Activated CD8-positive, alpha-beta memory T cell treated with anti-CD3 and anti-CD28 coated beads, Interleukin-2, amount 10 ng/mL, durations not matched to agents 7 days and 5 days (primary cell): ENCODE measurements around the gene ZNF512B. TPM values are rescaled to one million over a fixed set of nuclear protein-coding genes. Genes with fewer than 3 reads are reported as not detected.

Source experiments
- ATAC-seq: fragments of 150-1000 bp; cut with Tn5 transposase; one replicate; pipeline ENCODE4 v1.10.0; 2021; ENCODE audit warnings: moderate library complexity
- CTCF ChIA-PET: fragments of 350-600 bp; sonication (Branson Sonifier 250); formaldehyde crosslinking; loops from one replicate; lab custom pipeline; 2021; ENCODE audit warnings: antibody characterized with exemption; lab: Charles Lee
- DNase-seq: peaks from one replicate; pipeline ENCODE4 v3.0.0-alpha.2; 2020
- H3K27ac Mint-ChIP-seq: one replicate; pipeline ENCODE4 v1.8.0; 2021; ENCODE audit warnings: mild to moderate bottlenecking, mixed read lengths
- H3K27me3 Mint-ChIP-seq: one replicate; pipeline ENCODE4 v1.8.0; 2021; ENCODE audit warnings: mixed read lengths
- H3K36me3 Mint-ChIP-seq: one replicate; pipeline ENCODE4 v1.8.0; 2021; ENCODE audit warnings: mild to moderate bottlenecking, mixed read lengths
- H3K4me1 Mint-ChIP-seq: one replicate; pipeline ENCODE4 v1.8.0; 2021; ENCODE audit warnings: mixed read lengths
- H3K4me3 Mint-ChIP-seq: one replicate; pipeline ENCODE4 v1.8.0; 2021; ENCODE audit warnings: mild to moderate bottlenecking, moderate library complexity, mixed read lengths
- H3K9me3 Mint-ChIP-seq: one replicate; pipeline ENCODE4 v1.8.0; 2022; ENCODE audit warnings: low read depth, mixed read lengths
- total RNA-seq, 2 experiments: library from RNA; stranded (reverse); gene quantifications; one replicate each; pipeline ENCODE4 v1.2.3, GENCODE V29; 2021

ZNF512B gene
- total RNA-seq, 2 experiments from 2014 or later: 13.5 to 18.2 TPM

- Mint-ChIP-seq H3K9me3 (no peaks in the 10 kb centered on the region), H3K27me3 (no peaks in the 10 kb centered on the region), H3K36me3 (peaks cover 3% of the 10 kb centered on the region), H3K4me3 (peak overlapping the region; percentile 32), H3K27ac (peak overlapping the region; percentile 64), H3K4me1 (peaks cover 30% of the 10 kb centered on the region)
- ATAC-seq (peak; percentile 31), DNase-seq (no peak)
- CTCF ChIA-PET: no interaction called here
Observed at GRCh38 chr20:63947638-63948456, 21.9 kb downstream of the ZNF512B start.

- H3K9me3 Mint-ChIP-seq: no peaks in the 10 kb centered on the region
- H3K4me3 Mint-ChIP-seq: no peak overlapping the region
- CTCF ChIA-PET: no interaction called here
- H3K4me1 Mint-ChIP-seq: peaks cover 33% of the 10 kb centered on the region
- peaks cover 4% of the 10 kb centered on the region for H3K36me3 Mint-ChIP-seq
- H3K27ac Mint-ChIP-seq: peak overlapping the region; percentile 49
- no peak for ATAC-seq
- no peak for DNase-seq
- H3K27me3 Mint-ChIP-seq: no peaks in the 10 kb centered on the region
Observed at GRCh38 chr20:63946986-63947637, 22.6 kb downstream of the ZNF512B start.

GRCh38 chr20:63945921-63946920 is 23.5 kb downstream of the ZNF512B start:
- Mint-ChIP-seq H3K4me1 (peaks cover 38% of the 10 kb centered on the region), H3K9me3 (no peaks in the 10 kb centered on the region), H3K36me3 (peaks cover 4% of the 10 kb centered on the region), H3K27ac (no peak overlapping the region), H3K27me3 (no peaks in the 10 kb centered on the region), H3K4me3 (no peak overlapping the region)
- ATAC-seq (no peak), DNase-seq (no peak)
- CTCF ChIA-PET: no interaction called here

- no peak for ATAC-seq
- Mint-ChIP-seq H3K27me3 (no peaks in the 10 kb centered on the region), H3K9me3 (no peaks in the 10 kb centered on the region), H3K4me1 (peaks cover 41% of the 10 kb centered on the region), H3K36me3 (peaks cover 9% of the 10 kb centered on the region), H3K27ac (no peak overlapping the region), H3K4me3 (no peak overlapping the region)
- CTCF ChIA-PET: no interaction called here
- DNase-seq: no peak
Observed at GRCh38 chr20:63945031-63945658, 24.6 kb downstream of the ZNF512B start.

- CTCF ChIA-PET: no interaction called here
- H3K9me3 Mint-ChIP-seq: no peaks in the 10 kb centered on the region
- DNase-seq (no peak), ATAC-seq (no peak)
- H3K27me3 Mint-ChIP-seq: no peaks in the 10 kb centered on the region
- H3K4me3 Mint-ChIP-seq: no peak overlapping the region
- H3K27ac Mint-ChIP-seq: no peak overlapping the region
- peaks cover 35% of the 10 kb centered on the region for H3K4me1 Mint-ChIP-seq
- peaks cover 11% of the 10 kb centered on the region for H3K36me3 Mint-ChIP-seq
Observed at GRCh38 chr20:63944078-63944941, 25.4 kb downstream of the ZNF512B start.

GRCh38 chr20:63943808-63944077 is 26.0 kb downstream of the ZNF512B start:
- no peak for DNase-seq
- Mint-ChIP-seq H3K4me3 (no peak overlapping the region), H3K27ac (no peak overlapping the region), H3K4me1 (peaks cover 30% of the 10 kb centered on the region), H3K9me3 (no peaks in the 10 kb centered on the region), H3K27me3 (no peaks in the 10 kb centered on the region), H3K36me3 (peaks cover 11% of the 10 kb centered on the region)
- ATAC-seq: no peak
- CTCF ChIA-PET: no interaction called here

- Mint-ChIP-seq H3K36me3 (peaks cover 11% of the 10 kb centered on the region), H3K27me3 (no peaks in the 10 kb centered on the region), H3K4me3 (no peak overlapping the region), H3K9me3 (no peaks in the 10 kb centered on the region), H3K27ac (peak overlapping the region; percentile 86), H3K4me1 (peaks cover 24% of the 10 kb centered on the region)
- CTCF ChIA-PET: interaction anchor here (1.1 kb wide), 1 partner anchor 79 kb away, joined by 3 read pairs; no protein-coding TSS in a partner anchor
- ATAC-seq (no peak), DNase-seq (no peak)
Observed at GRCh38 chr20:63942969-63943807, 26.5 kb downstream of the ZNF512B start.

GRCh38 chr20:63942250-63942951 is 27.3 kb downstream of the ZNF512B start:
- Mint-ChIP-seq H3K4me1 (peaks cover 17% of the 10 kb centered on the region), H3K36me3 (peaks cover 15% of the 10 kb centered on the region), H3K9me3 (no peaks in the 10 kb centered on the region), H3K4me3 (no peak overlapping the region), H3K27me3 (no peaks in the 10 kb centered on the region), H3K27ac (peak overlapping the region; percentile 86)
- DNase-seq (peak; percentile 78), ATAC-seq (no peak)
- CTCF ChIA-PET: interaction anchor here (1.1 kb wide), 1 partner anchor 79 kb away, joined by 3 read pairs; no protein-coding TSS in a partner anchor

- ATAC-seq (peak; percentile 90), DNase-seq (peak; percentile 96)
- CTCF ChIA-PET: interaction anchor here (0.6 to 1.7 kb wide), 5 partner anchors 20 to 445 kb away, joined by 3 to 5 read pairs (median 3); no protein-coding TSS in a partner anchor
- Mint-ChIP-seq H3K27me3 (no peaks in the 10 kb centered on the region), H3K27ac (peak overlapping the region; percentile 85), H3K4me3 (no peak overlapping the region), H3K4me1 (peaks cover 12% of the 10 kb centered on the region), H3K36me3 (peaks cover 16% of the 10 kb centered on the region), H3K9me3 (no peaks in the 10 kb centered on the region)
Observed at GRCh38 chr20:63941282-63942081, 28.2 kb downstream of the ZNF512B start.

- Mint-ChIP-seq H3K4me1 (peaks cover 12% of the 10 kb centered on the region), H3K4me3 (no peak overlapping the region), H3K9me3 (no peaks in the 10 kb centered on the region), H3K27ac (peak overlapping the region; percentile 71), H3K36me3 (peaks cover 18% of the 10 kb centered on the region), H3K27me3 (no peaks in the 10 kb centered on the region)
- CTCF ChIA-PET: interaction anchor here (0.6 to 1.7 kb wide), 4 partner anchors 33 to 444 kb away, joined by 3 to 5 read pairs (median 3); no protein-coding TSS in a partner anchor
- DNase-seq: no peak
- ATAC-seq: no peak
Observed at GRCh38 chr20:63940472-63941266, 29.1 kb downstream of the ZNF512B start.
